ENCODE data around the gene ATP5ME. TPM values are rescaled to one million over a fixed set of nuclear protein-coding genes. Genes with fewer than 3 reads are reported as not detected.
"Not testable (repeated sequence)": the region's sequence is repeated elsewhere in the genome, so short reads cannot be mapped to it uniquely, and the experiment has no call there.

The ATP5ME gene
- total RNA-seq, 2 experiments from 2014 or later, result 359 to 388 TPM

DNA sequence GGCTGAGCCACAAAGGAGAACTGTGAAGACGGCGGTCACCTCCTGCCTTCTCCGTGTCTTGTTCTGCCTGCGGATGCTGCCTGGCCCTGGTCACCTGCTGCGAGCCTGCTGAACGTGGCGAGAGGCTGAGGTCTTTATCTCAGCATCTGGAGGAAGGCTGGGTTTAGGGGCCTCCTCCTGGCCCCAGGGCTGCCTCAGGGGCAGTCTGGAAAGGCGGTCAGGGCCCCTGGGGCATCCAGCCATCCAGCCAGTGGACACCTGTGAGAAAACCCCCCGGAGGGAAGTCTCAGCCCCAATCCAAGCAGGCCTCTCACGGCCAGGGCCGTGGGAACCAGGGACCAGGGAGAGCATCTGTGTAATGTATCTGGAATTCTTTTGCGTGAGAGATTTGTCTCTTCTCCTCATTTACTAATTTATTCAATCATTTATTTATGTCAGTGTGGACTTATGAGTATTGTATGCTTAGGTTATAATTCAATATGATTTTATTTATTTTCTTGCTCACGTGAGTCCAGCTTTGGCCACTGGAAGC, 37.4 kb downstream of the ATP5ME start:
- intact Hi-C loops (cut with micrococcal nuclease; ENCODE audit: unreplicated experiment), result no loop called here
- CTCF ChIA-PET (ENCODE audit: unreplicated experiment), result no interaction called here
- Histone ChIP-seq H3K4me1 (ENCODE audit: insufficient read depth, low read length, poor library complexity, severe bottlenecking) (no peaks in the 10 kb centered on the region), H3K9me3 (ENCODE audit: low read length) (no peaks in the 10 kb centered on the region), H2AFZ (ENCODE audit: low read length) (no peak overlapping the region), H3K79me2 (ENCODE audit: insufficient read depth, low read depth, low read length) (no peaks in the 10 kb centered on the region), H3K4me2 (ENCODE audit: low read length) (no peak overlapping the region), H4K20me1 (ENCODE audit: insufficient read depth, low read length) (no peaks in the 10 kb centered on the region), H3K9me2 (ENCODE audit: insufficient read depth, low read length) (no peaks in the 10 kb centered on the region), H3K27ac (ENCODE audit: low read depth, low read length, poor library complexity, severe bottlenecking) (no peak overlapping the region), H3K4me3 (ENCODE audit: low read depth, low read length, poor library complexity, severe bottlenecking) (no peak overlapping the region), H3K36me3 (ENCODE audit: insufficient read depth, low read length) (no peaks in the 10 kb centered on the region)
- TF ChIP-seq, protein P1, sequence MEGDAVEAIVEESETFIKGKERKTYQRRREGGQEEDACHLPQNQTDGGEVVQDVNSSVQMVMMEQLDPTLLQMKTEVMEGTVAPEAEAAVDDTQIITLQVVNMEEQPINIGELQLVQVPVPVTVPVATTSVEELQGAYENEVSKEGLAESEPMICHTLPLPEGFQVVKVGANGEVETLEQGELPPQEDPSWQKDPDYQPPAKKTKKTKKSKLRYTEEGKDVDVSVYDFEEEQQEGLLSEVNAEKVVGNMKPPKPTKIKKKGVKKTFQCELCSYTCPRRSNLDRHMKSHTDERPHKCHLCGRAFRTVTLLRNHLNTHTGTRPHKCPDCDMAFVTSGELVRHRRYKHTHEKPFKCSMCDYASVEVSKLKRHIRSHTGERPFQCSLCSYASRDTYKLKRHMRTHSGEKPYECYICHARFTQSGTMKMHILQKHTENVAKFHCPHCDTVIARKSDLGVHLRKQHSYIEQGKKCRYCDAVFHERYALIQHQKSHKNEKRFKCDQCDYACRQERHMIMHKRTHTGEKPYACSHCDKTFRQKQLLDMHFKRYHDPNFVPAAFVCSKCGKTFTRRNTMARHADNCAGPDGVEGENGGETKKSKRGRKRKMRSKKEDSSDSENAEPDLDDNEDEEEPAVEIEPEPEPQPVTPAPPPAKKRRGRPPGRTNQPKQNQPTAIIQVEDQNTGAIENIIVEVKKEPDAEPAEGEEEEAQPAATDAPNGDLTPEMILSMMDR (conservative IDR thresholded peaks at IDR 0.05; ENCODE audit: low read length), result no peak
- no peak for TF ChIP-seq EZH2phosphoT487 (IDR thresholded peaks at IDR 0.05; ENCODE audit: borderline replicate concordance, low read depth, low read length)
- POLR2A ChIA-PET, result no interaction called here
- no TSS peak for BruUV-seq (replicated peaks)
- DNase-seq (ENCODE audit: low spot score), result no peak

DNA sequence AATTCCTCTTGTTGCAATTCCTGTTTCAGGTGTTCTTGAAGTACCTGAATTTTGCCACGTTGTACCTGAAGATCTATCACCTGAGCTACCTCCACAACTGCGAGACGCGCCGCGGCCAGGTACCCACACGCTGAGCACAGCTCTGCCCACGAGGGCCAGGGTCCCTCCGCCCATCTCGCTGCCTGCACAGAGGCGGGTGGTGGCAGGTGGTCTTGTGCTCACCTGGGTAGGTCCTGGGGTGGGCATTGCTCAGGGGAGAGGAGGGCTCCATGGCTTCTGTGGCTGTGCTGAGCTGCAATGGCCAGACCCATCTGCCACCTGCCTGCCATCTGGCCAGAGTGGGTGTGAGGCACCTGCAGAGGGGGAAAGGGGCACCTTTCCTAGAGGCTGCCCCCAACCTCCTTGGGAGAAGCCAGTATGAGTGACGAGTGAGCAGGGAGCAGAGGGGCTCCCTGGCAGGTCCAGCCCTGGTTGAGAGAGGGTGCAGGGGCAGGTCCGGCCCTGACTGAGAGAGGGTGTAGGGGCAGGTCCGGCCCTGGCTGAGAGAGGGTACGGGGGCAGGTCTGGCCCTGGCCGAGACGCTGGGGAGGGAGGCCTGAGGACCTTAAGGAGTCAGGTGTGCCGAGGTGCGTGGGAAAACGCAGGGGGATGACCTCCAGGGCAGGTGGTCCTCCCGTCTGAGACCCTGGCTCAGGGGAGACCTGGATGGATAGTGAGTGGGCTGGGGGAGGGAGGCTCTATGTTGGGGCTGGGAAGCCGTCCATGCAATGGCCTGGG, 38.0 kb downstream of the ATP5ME start:
- ChIA-PET POLR2A (no interaction called here), CTCF (ENCODE audit: unreplicated experiment) (no interaction called here)
- intact Hi-C loops (cut with micrococcal nuclease; ENCODE audit: unreplicated experiment), result no loop called here
- Histone ChIP-seq H3K4me3 (ENCODE audit: low read depth, low read length, poor library complexity, severe bottlenecking) (no peak overlapping the region), H2AFZ (ENCODE audit: low read length) (no peak overlapping the region), H3K79me2 (ENCODE audit: insufficient read depth, low read depth, low read length) (no peaks in the 10 kb centered on the region), H4K20me1 (ENCODE audit: insufficient read depth, low read length) (no peaks in the 10 kb centered on the region), H3K4me2 (ENCODE audit: low read length) (no peak overlapping the region), H3K9me3 (ENCODE audit: low read length) (no peaks in the 10 kb centered on the region), H3K9me2 (ENCODE audit: insufficient read depth, low read length) (no peaks in the 10 kb centered on the region), H3K4me1 (ENCODE audit: insufficient read depth, low read length, poor library complexity, severe bottlenecking) (no peaks in the 10 kb centered on the region), H3K27ac (ENCODE audit: low read depth, low read length, poor library complexity, severe bottlenecking) (no peak overlapping the region), H3K36me3 (ENCODE audit: insufficient read depth, low read length) (no peaks in the 10 kb centered on the region)
- no peak for DNase-seq (ENCODE audit: low spot score)
- TF ChIP-seq, protein P1 (conservative IDR thresholded peaks at IDR 0.05; ENCODE audit: low read length), result no peak
- no peak for TF ChIP-seq EZH2phosphoT487 (IDR thresholded peaks at IDR 0.05; ENCODE audit: borderline replicate concordance, low read depth, low read length)
- no TSS peak for BruUV-seq (replicated peaks)

DNA sequence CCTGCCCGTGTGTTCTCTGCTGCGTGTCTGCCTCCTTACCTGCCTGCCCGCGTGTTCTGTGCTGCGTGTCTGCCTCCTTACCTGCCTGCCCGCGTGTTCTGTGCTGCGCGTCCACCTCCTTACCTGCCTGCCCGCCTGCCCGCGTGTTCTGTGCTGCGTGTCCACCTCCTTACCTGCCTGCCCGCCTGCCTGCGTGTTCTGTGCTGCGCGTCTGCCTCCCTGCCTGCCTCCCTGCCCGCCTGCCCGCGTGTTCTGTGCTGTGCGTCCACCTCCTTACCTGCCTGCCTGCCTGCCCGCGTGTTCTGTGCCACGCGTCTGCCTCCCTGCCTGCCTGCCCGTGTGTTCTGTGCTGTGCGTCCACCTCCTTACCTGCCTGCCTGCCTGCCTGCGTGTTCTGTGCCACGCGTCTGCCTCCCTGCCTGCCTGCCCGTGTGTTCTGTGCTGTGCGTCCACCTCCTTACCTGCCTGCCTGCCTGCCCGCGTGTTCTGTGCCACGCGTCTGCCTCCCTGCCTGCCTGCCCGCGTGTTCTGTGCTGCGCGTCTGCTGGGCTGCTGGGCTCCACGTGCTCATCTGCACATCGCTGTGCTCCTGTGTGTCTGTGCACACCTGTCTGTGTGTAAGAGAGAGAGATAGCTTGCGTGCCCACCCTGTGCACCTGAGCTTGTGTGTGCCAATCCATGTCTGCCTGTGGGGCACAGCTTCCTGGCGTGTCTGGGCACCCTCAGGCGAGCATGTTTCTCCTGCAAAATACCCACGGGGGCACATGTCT, 38.8 kb downstream of the ATP5ME start:
- BruUV-seq (replicated peaks); H4K20me1 ChIP-seq (ENCODE audit: insufficient read depth, low read length); CTCF ChIA-PET (ENCODE audit: unreplicated experiment): not testable (repeated sequence)

More for the DNA sequence above, 38.8 kb downstream of the ATP5ME start:
- H3K27ac ChIP-seq (ENCODE audit: low read depth, low read length, poor library complexity, severe bottlenecking); H3K4me3 ChIP-seq (ENCODE audit: low read depth, low read length, poor library complexity, severe bottlenecking); H3K9me2 ChIP-seq (ENCODE audit: insufficient read depth, low read length); H3K79me2 ChIP-seq (ENCODE audit: insufficient read depth, low read depth, low read length); H3K9me3 ChIP-seq (ENCODE audit: low read length); H3K4me2 ChIP-seq (ENCODE audit: low read length); POLR2A ChIA-PET; H3K4me1 ChIP-seq (ENCODE audit: insufficient read depth, low read length, poor library complexity, severe bottlenecking); DNase-seq (ENCODE audit: low spot score); H2AFZ ChIP-seq (ENCODE audit: low read length); intact Hi-C loops (cut with micrococcal nuclease; ENCODE audit: unreplicated experiment); H3K36me3 ChIP-seq (ENCODE audit: insufficient read depth, low read length): not testable (repeated sequence)
